ENCODE measurements around the gene AURKA. TPM values are rescaled to one million over a fixed set of nuclear protein-coding genes. Genes with fewer than 3 reads are reported as not detected.

Gene AURKA
- total RNA-seq, 4 donors from 2014 or later, result 4.7 to 7.7 (median 6.5) TPM

DNA sequence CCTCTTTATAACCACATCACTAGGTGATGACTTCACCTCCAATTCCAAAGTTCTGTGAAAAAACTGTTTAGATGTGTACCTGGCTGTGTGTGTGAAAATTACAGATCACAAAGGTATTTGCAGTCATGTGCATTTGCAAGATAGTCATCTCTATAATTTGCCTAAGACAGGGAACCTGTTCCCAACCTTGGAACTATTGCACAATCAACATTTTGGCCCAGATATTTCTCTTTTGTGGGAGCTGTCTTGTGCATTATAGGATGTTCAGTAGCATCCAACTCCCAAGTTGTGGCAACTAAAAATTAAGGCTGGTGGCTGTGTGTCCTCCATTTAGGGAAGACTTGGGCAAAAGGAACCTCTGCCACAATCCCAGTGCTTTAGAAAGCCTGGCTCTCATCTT lies 67.2 kb downstream of the AURKA start:
- no peak for DNase-seq
- H3K36me3 ChIP-seq, result no peaks in the 10 kb centered on the region
- no peaks in the 10 kb centered on the region for H3K27me3 ChIP-seq
- no peaks in the 10 kb centered on the region for H3K9me3 ChIP-seq
- H3K4me3 ChIP-seq, result no peak overlapping the region
- H3K4me1 ChIP-seq, result no peaks in the 10 kb centered on the region
- H3K27ac ChIP-seq, result no peak overlapping the region
- TF ChIP-seq POLR2A (IDR thresholded peaks at IDR 0.05), result no peak
- TF ChIP-seq, protein P1, sequence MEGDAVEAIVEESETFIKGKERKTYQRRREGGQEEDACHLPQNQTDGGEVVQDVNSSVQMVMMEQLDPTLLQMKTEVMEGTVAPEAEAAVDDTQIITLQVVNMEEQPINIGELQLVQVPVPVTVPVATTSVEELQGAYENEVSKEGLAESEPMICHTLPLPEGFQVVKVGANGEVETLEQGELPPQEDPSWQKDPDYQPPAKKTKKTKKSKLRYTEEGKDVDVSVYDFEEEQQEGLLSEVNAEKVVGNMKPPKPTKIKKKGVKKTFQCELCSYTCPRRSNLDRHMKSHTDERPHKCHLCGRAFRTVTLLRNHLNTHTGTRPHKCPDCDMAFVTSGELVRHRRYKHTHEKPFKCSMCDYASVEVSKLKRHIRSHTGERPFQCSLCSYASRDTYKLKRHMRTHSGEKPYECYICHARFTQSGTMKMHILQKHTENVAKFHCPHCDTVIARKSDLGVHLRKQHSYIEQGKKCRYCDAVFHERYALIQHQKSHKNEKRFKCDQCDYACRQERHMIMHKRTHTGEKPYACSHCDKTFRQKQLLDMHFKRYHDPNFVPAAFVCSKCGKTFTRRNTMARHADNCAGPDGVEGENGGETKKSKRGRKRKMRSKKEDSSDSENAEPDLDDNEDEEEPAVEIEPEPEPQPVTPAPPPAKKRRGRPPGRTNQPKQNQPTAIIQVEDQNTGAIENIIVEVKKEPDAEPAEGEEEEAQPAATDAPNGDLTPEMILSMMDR (IDR thresholded peaks at IDR 0.05), result no peak

DNA sequence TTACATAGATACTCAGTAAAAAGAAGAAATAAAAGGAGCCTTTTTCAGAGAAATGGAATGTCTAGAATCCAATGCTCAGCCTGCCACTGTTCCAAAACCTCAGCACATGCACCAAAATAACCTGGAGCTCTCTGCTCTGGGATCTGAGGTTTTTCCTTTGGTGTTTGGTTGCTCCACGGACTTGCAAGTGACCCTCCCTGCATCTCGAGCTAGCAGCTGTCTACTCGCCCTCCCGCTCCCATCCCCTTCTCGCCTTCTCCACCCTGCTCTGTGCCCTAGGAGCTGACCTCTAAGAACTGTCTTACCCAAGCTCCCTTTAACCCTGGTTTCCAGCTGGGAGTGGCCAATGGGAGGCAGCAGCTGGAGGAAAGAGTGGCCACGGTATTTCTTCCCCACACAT lies 68.4 kb downstream of the AURKA start:
- no peak for TF ChIP-seq POLR2A (IDR thresholded peaks at IDR 0.05)
- TF ChIP-seq, protein P1 (IDR thresholded peaks at IDR 0.05), result no peak
- DNase-seq, result no peak
- no peak overlapping the region for H3K27ac ChIP-seq
- H3K9me3 ChIP-seq, result no peaks in the 10 kb centered on the region
- no peaks in the 10 kb centered on the region for H3K27me3 ChIP-seq
- no peaks in the 10 kb centered on the region for H3K36me3 ChIP-seq
- no peak overlapping the region for H3K4me3 ChIP-seq
- H3K4me1 ChIP-seq, result no peaks in the 10 kb centered on the region

DNA sequence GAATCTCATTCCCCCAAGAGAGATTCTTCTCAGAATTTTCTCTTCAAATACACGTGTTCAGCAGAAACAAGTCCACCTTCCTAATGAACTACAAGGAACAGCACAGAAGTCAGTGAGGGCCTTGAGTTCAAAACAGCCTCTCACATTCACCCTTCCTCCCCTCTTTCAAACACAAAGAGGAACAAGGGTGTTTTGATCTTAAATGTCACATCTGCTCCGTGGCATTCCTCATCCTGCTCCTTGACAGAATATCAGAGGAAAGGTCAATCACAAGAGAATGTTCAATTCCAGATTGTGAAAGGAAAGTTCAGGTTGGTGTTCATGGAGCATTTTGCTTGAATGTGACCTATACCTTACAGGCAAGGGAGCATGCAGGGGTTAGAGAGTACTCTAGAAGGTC lies 68.8 kb downstream of the AURKA start:
- H3K27me3 ChIP-seq, result no peaks in the 10 kb centered on the region
- no peak for TF ChIP-seq POLR2A (IDR thresholded peaks at IDR 0.05)
- TF ChIP-seq, protein P1 (IDR thresholded peaks at IDR 0.05), result no peak

DNA sequence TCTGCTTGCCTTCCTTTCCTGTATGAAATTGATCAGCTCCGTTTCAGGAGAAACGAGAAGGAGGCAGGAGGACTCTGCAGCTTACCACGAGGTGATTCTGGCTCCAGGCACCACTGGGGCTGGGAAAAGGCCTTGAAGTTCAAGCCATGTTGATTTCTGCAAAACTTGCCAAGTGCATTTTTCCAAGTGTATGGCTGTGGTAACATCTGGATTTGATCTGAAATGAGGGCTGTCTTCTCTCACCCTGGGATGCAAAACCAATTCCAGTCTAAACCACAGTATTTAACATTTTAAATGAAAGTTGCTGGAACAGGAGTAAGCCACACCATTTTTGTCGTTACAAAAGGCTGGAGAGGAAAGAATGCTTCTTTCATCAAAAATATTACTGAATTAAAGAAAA lies 69.3 kb downstream of the AURKA start:
- no peak for DNase-seq
- Histone ChIP-seq H3K4me3 (no peak overlapping the region), H3K4me1 (no peaks in the 10 kb centered on the region), H3K27me3 (no peaks in the 10 kb centered on the region), H3K27ac (no peak overlapping the region), H3K9me3 (no peaks in the 10 kb centered on the region), H3K36me3 (no peaks in the 10 kb centered on the region)
- TF ChIP-seq, protein P1 (IDR thresholded peaks at IDR 0.05), result no peak
- TF ChIP-seq POLR2A (IDR thresholded peaks at IDR 0.05), result no peak

More for the DNA sequence above, 68.8 kb downstream of the AURKA start:
- Histone ChIP-seq H3K27ac (no peak overlapping the region), H3K4me3 (no peak overlapping the region), H3K36me3 (no peaks in the 10 kb centered on the region), H3K4me1 (no peaks in the 10 kb centered on the region), H3K9me3 (no peaks in the 10 kb centered on the region)
- DNase-seq, result no peak

Other genes with a start within 250 kb of the AURKA start
- not detected for gene MC3R, start 143.5 kb downstream of the AURKA start, total RNA-seq
- 10 to 100 TPM; 14.0 to 21.4 (median 16.8) TPM for gene FAM210B, start 33.2 kb downstream of the AURKA start, total RNA-seq
- 10 to 100 TPM in 3 of 4 donors, 1 to 10 TPM in 1; 4.8 to 28.9 (median 14.3) TPM for gene CSTF1, start 430 bp upstream of the AURKA start, total RNA-seq
- gene CASS4, start 20.0 kb upstream of the AURKA start, total RNA-seq, result 1 to 10 TPM in 2 of 4 donors, under 1 TPM in 2; 0.47 to 3.3 (median 1.2) TPM
- 10 to 100 TPM; 36.3 to 53.8 (median 48.4) TPM for gene RTF2, start 76.4 kb upstream of the AURKA start, total RNA-seq
- not detected for gene FAM209A, start 132.5 kb upstream of the AURKA start, total RNA-seq
- not detected for gene FAM209B, start 141.0 kb upstream of the AURKA start, total RNA-seq
- not detected for gene TFAP2C, start 237.1 kb upstream of the AURKA start, total RNA-seq